NCI-H1105 treated with DMSO at 0.1 percent for 48 hours (cell line): ENCODE measurements around the gene DUS1L.
A peak's percentile ranks its signal among the peaks of the same experiment; 100 is the strongest.

Source experiments
- DNase-seq: peaks from one replicate; lab custom pipeline; 2025; lab: John Stamatoyannopoulos, UW

The DUS1L gene

DNA sequence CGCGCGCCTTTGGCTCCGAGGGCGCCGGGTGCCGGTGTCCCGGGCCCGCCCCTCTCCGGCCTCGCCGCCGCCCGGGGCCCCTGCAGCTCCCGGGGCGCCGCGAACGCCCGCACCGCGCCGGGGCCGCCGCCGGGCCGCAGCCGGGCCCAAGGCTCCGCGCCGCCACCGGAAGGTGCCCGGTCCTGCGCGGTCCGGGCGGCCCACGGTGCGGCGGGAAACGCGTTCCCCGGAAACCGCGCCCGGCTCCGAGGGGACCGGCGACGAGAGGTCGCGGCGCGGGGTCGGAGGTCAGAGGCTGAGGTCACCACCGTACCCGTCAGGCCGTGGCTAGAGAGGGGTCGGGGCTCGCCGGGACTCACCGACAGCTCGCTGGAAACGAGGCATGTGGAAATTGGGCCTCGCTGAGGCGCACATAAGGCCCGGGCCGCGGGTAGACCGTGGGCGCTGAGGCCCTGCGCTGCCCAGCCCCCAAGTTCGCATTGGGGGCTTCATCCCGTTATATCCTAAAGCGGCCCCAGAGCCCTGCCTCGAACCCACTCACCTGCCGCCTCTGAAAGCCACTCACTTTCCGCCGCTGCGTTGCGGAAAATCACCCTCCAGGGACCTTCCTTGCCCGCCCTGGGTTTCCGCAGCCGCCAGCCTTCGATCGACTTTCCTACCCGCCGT, at the start of gene DUS1L:
DUS1L (minus strand) TSS at position 167 of the 666 bp plus-strand sequence. CDS start 745 bp downstream, outside the sequence.
- peak; percentile 16 for DNase-seq

DNA sequence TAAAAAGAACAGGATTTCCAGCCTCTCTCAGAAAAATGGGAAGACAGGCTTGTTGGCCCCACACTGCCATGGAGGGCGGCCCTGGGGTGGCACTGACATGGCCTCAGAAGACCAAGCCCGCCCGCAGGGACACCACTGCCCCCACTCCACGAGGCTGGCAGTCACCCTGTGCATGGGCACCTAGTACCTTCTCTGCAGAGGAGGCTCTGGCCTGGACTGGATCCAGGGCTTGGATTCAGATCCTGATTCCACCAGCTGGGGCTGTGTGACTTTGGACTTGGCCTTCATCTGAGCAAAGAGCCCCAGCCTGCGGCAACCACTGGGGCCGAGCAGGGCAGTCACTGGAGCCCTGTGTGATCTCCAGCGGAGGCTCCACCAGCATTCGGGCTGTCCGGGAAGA, 49.3 kb upstream of the DUS1L start:
- no peak for DNase-seq

DNA sequence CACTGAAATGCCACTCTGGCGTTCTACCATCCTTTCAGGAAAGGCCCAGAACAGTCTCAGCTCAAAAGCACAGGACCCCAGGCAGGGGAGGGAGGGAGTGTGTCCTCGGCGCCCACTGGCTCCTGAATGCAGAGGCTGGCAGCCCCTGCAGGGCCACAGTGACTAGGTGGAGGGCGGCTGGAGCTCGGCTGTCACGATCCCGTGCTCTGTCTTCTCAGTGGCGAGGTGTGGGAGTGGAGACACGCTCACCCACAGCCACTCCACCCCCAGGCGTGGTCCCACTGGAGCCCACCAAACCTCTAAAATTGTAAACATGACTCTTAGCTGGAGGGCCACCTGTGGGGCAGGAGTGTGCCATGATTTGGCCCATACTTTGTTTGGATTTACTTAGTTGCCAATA, 48.8 kb upstream of the DUS1L start:
- DNase-seq: no peak

DNA sequence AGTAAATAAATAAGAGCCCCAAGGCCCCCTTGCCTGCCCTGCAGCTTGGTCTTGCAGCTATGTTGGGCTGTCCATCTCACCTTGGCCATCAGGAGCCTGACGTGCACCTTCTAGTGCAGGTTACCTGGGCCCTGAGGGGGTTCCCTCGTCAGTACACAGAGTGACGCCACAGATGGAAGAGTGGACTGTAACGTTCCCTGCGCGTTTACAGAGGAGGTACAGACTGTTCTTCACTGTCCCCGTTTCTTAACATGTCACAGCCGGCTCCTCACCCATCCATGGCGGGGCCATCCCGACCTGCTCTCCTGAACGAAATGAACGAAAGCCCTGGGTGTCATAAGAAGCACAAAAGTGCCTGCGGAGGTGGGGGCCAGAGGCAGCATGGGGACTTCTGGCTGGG, 48.3 kb upstream of the DUS1L start:
- no peak for DNase-seq

DNA sequence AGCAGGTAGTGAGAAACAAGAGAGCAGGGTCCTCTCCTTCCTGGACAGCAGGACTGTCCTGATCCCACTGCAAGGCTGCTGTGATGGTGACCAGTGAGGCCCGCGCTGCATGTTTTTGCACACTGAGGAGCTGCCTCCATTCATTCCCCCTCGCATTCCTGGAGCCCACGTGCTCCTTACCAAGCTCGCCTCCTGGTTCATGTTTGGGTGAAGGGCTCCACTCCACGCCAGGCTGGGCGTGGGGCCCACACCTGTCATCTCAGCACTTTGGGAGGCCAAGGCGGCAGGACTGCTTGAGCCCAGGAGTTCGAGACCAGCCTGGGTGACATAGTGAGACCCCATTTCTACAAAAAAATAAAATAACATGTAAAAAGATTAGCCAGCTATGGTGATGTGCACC, 47.8 kb upstream of the DUS1L start:
- no peak for DNase-seq

DNA sequence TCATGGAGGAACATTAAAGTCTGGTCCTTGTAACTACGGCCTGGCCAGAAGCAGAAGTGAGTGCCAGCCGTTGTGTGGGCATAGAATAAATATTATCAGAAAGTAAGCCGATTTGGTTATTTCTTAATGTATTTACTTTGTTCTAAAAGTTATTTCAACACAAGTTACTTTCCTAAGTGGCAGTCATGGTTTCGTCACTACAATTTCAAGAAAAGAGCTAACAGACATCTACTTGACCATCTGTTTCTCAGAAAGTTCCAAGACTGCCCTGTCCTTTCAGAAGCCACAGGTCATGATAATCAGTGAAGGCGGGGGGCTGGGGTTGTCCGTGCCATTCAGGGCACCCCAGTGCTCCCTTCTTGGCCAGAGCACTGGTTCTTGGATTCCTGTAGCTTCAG, 47.3 kb upstream of the DUS1L start:
- DNase-seq: no peak

DNA sequence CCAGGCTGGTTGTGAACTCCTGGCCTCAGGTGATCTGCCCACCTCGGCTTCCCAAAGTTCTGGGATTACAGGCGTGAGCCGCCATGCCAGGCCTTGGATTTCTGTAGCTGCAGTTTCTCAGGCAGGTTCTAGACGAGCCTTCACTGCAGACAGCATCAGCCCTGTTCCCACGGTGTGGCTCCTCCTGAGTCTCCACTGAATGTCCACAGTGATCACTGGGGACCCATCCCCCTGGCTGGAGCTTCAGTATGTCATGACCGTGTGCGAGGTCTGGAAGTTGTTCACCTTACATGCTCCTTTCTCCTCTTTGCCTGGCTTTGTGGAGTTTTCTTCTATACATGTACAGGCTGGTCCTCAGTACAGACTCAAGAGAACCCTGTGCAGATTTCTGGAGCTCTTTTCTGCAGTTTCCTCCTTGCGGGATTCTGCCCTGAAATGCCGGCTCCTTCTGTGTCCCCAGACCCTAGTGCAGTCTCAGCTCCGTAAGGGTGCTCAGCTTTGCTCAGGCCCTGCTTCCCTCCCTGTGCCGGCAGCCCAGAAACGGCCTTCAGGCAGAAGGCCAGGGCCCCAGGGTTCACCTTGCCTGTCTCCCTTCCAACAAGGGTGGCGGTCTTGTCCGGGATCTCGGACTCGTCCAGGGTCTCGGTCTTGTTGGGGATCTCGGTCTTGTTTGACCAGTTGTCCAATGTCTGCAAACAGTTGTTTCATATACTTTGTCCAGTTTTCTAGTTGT, 46.7 kb upstream of the DUS1L start:
- no peak for DNase-seq

DNA sequence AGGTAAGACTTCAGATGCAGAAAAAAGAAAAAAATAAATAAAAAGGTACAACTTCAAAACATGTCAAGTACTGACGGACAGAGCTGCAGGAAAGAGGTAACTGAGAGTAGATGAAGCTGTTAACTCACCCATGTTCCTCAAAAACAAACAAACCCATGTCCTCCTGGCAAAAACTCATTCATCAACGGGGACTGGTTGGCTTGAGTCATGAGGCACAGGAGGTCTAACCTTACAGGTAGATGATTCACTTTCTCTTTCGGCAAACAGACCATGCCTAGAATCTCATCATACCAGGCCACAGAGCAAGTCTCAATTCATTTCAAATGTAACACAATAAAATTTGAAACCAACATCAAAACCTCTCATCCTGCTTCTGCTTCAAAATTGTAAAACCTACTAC, 44.7 kb upstream of the DUS1L start:
- DNase-seq: no peak

DNA sequence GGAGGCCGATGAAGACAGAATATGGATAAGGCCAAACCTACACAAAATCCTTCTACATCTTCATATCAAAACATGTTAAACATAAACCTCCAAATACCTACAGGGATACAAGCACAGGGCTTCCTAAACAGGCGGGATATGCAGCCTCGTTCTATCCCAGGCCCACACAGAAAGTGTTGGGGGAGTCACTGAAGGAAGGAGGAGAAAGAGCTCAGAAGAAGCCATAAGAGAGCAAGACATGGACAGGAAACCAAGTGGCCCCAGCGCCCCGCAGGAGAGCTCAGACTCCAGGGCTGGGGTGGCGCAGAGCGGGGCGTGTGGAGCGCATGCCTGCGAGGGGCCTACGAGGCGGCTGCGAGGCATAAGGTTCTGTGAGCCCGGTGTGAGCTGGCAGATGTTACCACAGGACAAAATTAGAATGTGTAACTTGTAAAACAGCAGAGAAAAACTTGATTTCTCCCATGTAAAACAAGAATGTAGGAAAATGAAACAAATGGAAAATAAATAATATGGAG, 43.4 kb upstream of the DUS1L start:
- DNase-seq: no peak

DNA sequence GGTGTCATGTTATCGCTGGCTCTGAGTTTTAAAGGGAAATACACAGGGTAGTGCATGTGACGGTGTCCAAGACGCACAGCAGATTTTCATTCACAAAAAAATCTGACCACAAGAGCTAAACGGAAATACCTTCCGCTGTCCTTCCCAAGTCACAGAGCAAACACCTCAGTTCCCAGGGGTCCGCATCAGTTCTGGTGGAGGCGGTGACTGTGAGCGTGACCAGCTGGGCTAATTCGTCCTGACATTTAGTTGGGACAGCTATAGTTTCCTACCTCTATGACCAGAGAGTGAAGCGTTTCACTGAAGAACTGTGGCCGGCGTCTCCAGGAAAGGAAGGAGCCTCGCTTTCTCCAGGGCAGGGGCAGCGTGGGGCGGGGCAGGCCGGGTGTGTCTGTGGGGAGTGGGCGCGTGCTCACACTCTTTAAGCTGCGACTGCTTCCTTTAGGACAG, 42.9 kb upstream of the DUS1L start:
- no peak for DNase-seq

DNA sequence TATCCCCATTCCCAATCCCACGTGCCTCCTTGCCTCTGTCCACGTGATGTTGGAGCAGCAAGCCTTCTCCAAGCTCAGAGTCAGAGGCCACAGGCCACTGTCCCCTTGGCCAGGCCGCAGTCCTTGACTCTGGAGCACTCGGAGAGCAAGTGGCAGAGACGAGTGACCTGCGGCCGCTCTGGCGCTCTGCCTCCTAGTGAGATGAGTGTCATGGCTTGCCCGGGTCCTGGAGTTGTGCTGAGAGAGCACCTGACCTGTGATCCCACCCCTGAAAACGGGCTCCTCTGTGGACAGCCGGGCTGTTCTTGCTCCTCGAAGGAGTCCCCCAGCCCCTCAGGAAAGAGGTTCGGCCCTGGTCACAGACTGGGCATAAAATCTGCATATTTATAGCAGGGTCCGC, 42.4 kb upstream of the DUS1L start:
- DNase-seq: no peak

DNA sequence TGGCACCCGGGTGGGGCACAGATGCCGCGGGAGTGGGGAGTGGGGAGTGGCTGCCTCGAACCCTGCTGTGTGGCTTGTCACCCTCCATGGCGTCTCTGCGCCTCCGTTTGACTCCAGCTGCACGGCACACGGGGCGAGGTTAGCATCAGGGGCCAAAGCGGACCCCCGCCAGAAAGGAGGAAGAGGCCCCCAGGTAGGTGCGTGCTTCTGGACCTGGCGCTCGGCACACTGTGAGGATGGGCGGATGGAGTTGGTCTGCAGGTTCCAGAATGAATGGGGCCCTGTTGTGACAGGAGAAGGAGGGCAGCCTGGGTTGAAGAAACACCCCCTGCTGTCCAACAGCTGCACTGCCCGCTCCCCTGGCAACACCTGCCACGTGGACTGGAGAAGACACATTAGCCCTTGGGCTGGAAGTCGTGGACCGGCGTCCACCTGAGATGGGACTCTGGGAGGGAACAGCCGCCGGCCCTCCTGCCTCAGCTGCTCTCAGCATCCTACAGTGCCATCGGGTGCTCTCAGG, 41.8 kb upstream of the DUS1L start:
- DNase-seq: no peak

DNA sequence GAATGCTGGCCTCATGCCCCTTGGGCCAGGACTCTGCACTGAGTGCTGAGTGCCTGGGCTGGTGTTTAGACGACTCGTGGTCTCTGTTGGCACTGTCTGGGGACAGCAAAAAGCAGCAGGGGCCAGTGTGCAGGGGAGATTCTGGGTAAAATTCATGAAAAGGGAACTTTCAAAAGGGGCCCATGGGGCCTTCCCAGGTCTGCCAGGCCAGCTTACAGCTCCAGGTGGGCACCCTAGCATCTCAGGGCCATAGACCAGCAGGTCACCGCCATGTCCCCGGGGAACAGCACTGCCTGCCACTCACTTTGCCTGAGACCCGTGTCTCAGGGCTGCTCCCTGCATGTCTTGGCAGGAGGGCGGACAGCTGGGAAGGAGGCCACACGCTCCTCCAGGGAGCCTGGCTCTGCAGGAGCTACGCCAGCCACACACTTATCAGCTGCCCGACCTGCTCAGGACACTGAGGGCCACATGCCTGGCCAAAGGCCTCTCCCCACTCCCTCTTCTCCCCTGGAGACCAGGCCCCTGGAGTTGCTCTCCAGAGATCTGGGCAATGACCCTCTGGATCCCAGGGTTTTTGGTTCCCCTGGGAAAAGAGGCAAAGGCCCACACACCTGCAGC, 41.2 kb upstream of the DUS1L start:
- no peak for DNase-seq

DNA sequence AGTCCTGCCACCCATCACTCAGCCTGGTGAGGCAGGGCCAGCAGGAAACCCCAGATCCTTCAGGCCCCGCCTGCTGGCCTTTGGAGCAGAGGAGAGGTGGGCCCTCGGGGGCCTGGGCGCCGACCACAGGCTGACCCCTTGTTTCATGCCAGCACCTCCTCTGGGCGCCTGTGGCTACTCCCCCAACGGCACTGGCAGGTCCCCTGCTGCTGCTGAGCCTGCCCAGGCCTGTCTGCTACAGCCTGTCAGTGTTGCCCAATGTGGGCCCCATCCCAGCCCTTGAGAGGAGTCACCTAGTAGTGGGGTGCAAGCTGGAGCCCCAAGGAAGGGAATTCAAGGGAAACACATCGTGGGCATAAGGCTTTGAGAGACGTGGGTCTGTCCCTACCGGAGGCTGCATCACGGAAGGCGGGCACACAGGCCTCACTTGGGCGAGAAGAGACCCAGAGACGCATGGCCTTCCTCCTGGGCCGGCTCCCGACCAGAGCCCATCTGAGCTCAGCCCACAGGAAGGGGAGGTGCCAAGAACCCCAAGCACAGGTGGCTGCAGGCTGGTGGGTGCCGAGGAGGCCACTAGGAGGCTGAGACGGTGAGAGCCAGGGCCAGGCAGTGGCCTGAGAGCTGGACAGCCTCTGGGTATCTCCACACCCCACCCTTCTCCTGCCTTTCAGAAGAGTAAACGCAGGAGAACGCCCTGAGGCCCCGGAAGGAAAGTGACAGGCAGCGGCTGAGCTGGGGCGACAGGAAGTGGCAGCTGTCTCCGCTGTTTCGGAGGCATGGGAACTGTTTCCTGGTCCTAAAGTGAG, 40.5 kb upstream of the DUS1L start:
- no peak for DNase-seq

DNA sequence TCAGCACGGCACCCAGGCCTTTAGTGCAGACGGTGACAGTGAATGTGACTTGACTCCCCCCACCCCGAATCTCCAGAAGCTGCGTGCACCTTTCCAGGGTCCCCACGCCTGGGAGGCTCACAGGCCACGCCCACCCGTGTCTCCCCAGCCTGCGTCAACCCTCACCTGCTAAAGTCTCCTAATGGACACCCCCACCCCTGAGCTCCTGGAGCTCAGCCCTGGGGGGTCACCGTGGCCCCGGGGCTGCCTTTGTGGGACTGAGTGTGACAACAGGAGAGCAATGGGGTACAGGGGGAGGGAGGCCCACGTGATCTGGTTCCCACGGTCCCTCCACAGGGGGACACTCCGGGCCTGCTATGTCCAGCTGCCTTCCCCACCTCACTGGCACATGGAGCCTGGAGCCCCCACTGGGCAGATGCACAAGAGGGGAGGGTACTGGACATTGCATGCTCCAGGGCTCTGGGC, 39.8 kb upstream of the DUS1L start:
- no peak for DNase-seq

DNA sequence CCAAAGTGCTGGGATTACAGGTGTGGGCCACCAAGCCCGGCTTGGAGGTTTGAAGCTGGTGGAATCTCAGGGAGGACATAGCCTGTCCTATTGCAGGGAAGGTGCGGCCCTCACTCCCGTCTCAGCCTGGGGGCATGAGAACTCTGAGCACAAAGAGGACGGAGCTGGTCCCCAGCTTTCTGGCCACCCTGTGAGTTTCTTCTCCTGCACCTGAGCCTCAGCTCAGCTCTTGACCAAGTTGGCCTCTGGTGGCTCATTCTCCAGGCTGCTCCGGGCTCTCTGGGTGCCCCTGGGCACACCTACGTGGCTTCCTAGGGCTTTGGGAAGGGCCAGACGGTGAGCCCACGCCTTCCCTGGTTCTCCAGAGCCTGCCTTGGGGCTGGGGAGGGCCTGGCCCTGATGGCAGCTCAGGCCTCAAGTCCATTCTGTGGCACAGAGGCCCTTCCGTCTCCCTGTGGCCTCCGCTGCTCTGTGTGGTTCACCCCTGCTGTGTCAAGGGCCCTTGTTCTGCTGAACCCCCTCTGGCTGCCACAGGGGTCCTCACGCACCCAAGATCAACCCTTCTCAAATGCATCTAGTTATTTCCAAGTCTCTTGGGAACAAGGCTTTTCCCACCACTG, 39.3 kb upstream of the DUS1L start:
- DNase-seq: no peak

DNA sequence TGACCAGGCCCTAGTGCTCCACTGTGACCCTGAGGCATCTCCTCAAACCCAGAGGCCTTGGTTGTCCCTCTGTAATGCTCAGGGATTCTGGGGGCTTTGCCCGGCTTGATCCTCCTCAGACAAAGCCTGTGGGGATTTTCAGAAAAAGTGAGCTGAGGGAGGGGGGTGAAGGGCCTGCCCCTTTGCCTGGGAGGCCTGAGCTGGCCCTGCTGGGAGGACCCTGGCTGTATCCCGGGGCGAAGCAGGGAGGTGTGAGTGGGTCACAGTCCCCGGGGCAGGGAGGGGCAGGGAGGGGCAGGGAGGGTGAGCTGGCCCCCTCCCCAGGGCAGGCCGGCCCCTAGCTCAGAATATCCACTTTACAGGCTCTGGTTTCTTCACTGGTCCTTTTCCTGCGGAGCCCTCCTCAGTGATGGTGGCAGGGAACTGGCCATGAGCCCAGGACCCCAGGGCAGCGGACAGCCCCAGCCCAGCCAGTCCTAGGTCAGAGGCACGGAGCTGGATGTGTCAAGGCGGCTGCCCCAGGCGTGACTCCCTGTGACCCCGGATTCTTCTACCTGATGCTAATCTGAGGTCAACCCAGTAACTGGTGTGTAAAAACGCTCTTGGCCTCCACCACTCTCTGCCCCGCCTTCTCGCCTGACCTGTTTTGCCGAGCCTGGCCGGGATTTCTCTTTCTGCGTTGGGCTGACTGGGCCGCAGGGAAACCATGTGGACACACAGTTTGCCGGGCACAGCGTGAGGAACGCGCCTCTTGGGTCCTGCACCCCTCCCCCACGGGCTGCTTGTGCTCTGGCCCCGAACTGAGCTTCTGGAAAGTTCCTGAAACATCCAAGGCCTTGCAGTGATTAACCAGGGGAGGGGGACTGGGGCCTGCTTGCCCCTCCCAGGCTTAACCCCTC, 38.2 kb upstream of the DUS1L start:
- DNase-seq: no peak

DNA sequence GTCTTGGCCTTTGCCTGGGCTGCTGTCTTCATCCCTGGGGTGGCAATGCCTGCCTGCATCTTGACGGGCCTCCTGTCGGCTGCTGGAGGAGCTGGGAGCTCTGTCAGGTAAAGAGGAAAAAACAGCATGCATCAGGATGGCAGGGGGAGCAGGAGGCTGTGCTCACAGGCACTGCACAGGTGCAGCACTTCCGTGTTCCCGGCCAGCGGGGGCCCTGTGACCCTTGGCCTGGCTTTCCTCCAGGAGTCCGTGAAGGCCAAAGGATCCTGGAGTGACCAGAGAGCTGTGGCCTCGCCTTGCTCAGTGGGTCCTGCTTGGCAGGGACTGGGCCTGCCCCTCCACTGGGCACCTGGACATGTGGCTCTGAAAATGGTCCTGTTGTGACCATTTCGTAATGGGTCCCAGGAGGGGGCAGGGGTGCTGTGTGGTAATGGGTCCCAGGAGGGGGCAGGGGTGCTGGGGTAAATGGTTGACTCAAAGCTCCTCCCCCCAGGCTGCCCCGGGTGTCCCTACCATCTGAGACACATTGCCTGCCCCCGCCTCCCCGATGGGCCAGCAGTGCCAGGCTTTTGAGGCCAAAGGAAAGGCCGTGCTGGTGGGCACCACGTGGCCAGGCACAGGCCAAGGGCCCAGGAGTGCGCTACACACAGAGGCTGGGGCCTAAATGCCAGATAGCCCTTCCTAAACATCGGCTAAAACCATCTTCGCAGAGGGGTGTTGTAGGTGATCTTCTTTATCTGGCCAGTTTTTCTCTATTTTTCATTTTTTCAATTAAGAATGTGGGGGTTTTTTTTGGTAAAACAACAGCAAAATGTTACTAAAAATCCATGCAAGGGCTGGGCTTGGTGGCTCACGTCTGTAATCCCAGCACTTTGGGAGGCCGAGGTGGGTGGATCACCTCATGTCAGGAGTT, 36.4 kb upstream of the DUS1L start:
- no peak for DNase-seq

DNA sequence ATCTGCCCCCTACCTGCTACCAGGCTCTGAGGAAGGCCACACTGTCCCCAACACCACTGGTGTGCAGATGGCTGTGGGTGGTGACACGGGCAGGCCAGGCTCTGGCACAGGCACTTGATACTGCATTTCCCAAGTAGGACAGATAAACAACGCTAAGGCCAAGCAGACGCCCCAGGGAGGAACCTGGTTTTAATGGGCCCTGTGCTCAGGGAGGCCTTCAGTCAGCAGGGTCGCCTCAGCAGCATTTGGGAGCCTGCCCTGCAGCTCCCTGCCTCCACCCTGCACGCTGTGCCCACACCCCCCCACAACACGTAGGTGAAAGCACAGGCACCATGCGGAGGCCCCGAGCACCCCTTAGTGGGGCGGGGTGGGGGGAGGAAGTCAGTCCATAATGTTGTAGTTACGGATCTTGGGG, 35.7 kb upstream of the DUS1L start:
- DNase-seq: no peak
